ENCODE measurements around the gene SSR3. TPM values are rescaled to one million over a fixed set of nuclear protein-coding genes. Genes with fewer than 3 reads are reported as not detected.

The SSR3 gene
- total and polyA plus RNA-seq, 7 experiments from 2014 or later = 56.0 to 158 (median 85.2) TPM

DNA sequence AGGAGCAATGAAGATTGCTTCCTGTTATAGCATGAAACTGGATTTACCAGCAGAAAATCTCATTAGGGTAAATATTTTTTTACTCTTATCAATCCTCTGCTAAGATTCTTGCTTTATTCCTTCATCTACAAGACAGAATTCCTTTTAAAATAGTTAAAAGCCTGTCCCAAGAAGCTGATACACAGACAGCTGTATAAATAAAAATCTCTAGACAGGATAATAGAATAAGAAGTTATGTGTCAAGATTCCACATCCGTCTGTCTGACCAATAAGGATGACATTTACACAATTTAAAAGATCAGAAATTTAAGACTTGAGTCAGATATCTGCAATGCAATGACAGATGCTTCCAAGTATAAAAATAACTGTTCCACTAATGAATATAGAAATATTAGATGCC lies 57.6 kb downstream of the SSR3 start:
- no peak for DNase-seq
- no peak for ATAC-seq
- Histone ChIP-seq H3K9me3 (ENCODE audit: control insufficient read depth in 2 of 3, low read length in 3 of 3) (no peaks in the 10 kb centered on the region), H3K27me3 (ENCODE audit: control insufficient read depth in 2 of 2, insufficient read depth in 2 of 2, low read length in 2 of 2) (no peaks in the 10 kb centered on the region), H3K36me3 (ENCODE audit: control insufficient read depth in 2 of 3, insufficient read depth in 3 of 3, low read length in 3 of 3) (no peaks in the 10 kb centered on the region), H3K27ac (ENCODE audit: low read depth, low read length) (no peak overlapping the region), H3K4me3 (ENCODE audit: low read length) (no peak overlapping the region), H3K4me1 (ENCODE audit: control insufficient read depth in 2 of 2, insufficient read depth in 2 of 2, low read length in 2 of 2) (no peaks in the 10 kb centered on the region)
- peaks cover 0 to 53% (median 4%) of the 10 kb centered on the region in 5 donors for H3K27me3 Mint-ChIP-seq
- H3K4me3 Mint-ChIP-seq = no peak overlapping the region
- H3K27ac Mint-ChIP-seq = no peak overlapping the region
- H3K9me3 Mint-ChIP-seq = peaks cover 0 to 10% (median 4%) of the 10 kb centered on the region in 11 donors
- H3K36me3 Mint-ChIP-seq = peaks cover 0 to 6% (median 3%) of the 10 kb centered on the region in 5 donors
- ChIA-PET POLR2A (no interaction called here), CTCF (no interaction called here)
- peaks cover 0 to 2% (median 0%) of the 10 kb centered on the region in 7 donors for H3K4me1 Mint-ChIP-seq
- intact Hi-C loops (cut with micrococcal nuclease) = no loop called here

DNA sequence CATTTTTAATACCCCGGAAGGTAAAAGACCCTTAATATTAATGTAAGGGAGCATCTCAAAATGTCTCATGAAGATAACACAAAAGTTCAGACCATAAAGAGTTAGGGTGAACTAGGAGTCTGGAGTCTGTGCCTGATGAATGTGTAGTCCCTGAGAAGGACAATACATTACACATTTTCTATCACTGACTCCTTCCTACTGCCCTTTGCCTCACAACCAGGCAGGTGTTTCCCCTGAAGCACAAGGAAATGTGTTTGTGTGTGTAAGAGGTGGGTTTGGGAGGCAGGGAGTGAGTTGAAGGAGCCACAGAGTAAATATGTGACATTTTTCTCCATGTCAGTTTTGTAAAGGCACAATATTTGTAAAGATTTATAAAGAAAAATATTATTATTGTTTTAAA lies 59.1 kb downstream of the SSR3 start:
- H3K36me3 Mint-ChIP-seq = peaks cover 0 to 6% (median 3%) of the 10 kb centered on the region in 5 donors
- CTCF ChIA-PET = no interaction called here
- DNase-seq (no peak), ATAC-seq (no peak)
- peaks cover 0 to 51% (median 4%) of the 10 kb centered on the region in 5 donors for H3K27me3 Mint-ChIP-seq
- peaks cover 0 to 2% (median 0%) of the 10 kb centered on the region in 7 donors for H3K4me1 Mint-ChIP-seq
- H3K4me3 Mint-ChIP-seq = no peak overlapping the region
- Histone ChIP-seq H3K27me3 (ENCODE audit: control insufficient read depth in 2 of 2, insufficient read depth in 2 of 2, low read length in 2 of 2) (no peaks in the 10 kb centered on the region), H3K9me3 (ENCODE audit: control insufficient read depth in 2 of 3, low read length in 3 of 3) (no peaks in the 10 kb centered on the region), H3K4me3 (ENCODE audit: low read length) (no peak overlapping the region), H3K27ac (ENCODE audit: low read depth, low read length) (no peak overlapping the region), H3K4me1 (ENCODE audit: control insufficient read depth in 2 of 2, insufficient read depth in 2 of 2, low read length in 2 of 2) (no peaks in the 10 kb centered on the region), H3K36me3 (ENCODE audit: control insufficient read depth in 2 of 3, insufficient read depth in 3 of 3, low read length in 3 of 3) (no peaks in the 10 kb centered on the region)
- intact Hi-C loops (cut with micrococcal nuclease) = no loop called here
- H3K27ac Mint-ChIP-seq = no peak overlapping the region
- H3K9me3 Mint-ChIP-seq = peaks cover 0 to 10% (median 4%) of the 10 kb centered on the region in 11 donors
- POLR2A ChIA-PET = no interaction called here

DNA sequence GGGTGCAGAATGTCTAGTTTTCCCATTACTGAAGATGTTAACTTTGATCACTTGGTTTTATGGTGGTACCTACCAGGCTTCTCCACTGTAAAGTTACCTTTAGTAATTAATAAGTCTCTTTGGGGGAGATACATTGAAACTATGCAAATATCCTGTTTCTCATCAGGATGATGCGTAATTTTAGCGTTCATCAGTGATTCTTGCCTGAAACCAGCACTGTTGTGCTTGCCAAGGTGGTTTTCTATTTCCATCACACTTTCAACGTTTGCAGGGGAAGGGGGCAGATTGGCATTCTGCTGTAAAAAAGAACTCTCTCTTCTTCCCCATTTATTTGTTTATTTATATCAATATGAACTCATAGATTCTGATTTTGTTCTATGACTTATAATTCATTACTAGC lies 61.0 kb downstream of the SSR3 start:
- H3K36me3 ChIP-seq (ENCODE audit: control insufficient read depth in 2 of 3, insufficient read depth in 3 of 3, low read length in 3 of 3) = no peaks in the 10 kb centered on the region
- peaks cover 0 to 6% (median 3%) of the 10 kb centered on the region in 5 donors for H3K36me3 Mint-ChIP-seq
- DNase-seq (no peak), ATAC-seq (no peak)
- no peak overlapping the region for H3K4me3 Mint-ChIP-seq
- ChIA-PET CTCF (interaction anchor here (0.6 to 1.1 kb wide), 2 partner anchors 15 to 52 kb away, joined by 3 read pairs; no protein-coding TSS in a partner anchor), POLR2A (no interaction called here)
- no peaks in the 10 kb centered on the region for H3K27me3 ChIP-seq (ENCODE audit: control insufficient read depth in 2 of 2, insufficient read depth in 2 of 2, low read length in 2 of 2)
- H3K27ac ChIP-seq (ENCODE audit: low read depth, low read length) = no peak overlapping the region
- H3K27ac Mint-ChIP-seq = no peak overlapping the region
- H3K4me3 ChIP-seq (ENCODE audit: low read length) = no peak overlapping the region
- H3K4me1 Mint-ChIP-seq = peaks cover 0 to 2% (median 0%) of the 10 kb centered on the region in 7 donors
- H3K27me3 Mint-ChIP-seq = peaks cover 0 to 43% (median 4%) of the 10 kb centered on the region in 5 donors
- no peaks in the 10 kb centered on the region for H3K4me1 ChIP-seq (ENCODE audit: control insufficient read depth in 2 of 2, insufficient read depth in 2 of 2, low read length in 2 of 2)
- peaks cover 0 to 10% (median 4%) of the 10 kb centered on the region in 11 donors for H3K9me3 Mint-ChIP-seq
- intact Hi-C loops (cut with micrococcal nuclease) = no loop called here
- no peaks in the 10 kb centered on the region for H3K9me3 ChIP-seq (ENCODE audit: control insufficient read depth in 2 of 3, low read length in 3 of 3)

DNA sequence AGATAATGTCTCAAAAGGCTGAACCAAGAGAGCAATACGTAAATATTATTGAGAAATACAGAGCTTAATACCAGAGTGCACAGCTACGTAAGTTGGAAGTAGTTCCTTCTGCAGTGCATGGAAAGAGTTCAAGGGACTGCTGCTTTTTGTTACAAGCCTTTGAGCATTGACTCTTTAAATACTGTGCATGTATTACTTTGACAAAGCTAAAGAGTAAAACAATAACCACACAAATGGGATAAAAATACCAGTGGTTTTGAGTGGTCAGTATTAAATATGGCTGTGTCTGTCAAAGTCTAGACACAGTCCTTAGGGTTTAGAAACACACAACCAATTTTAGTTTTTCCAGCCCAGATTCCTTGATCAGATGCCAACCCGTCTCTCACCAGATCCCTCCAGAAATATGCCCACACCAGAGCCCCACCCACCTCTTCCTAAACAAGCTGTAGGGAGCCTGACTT lies 62.1 kb downstream of the SSR3 start:
- intact Hi-C loops (cut with micrococcal nuclease) = no loop called here
- ChIA-PET POLR2A (interaction anchor here (0.6 to 1.8 kb wide), 4 partner anchors 10 to 190 kb away, joined by 4 to 9 read pairs (median 6); no protein-coding TSS in a partner anchor), CTCF (interaction anchor here (1.1 kb wide), 1 partner anchor 16 kb away, joined by 3 read pairs; no protein-coding TSS in a partner anchor)
- ATAC-seq (no peak), DNase-seq (no peak)
- peaks cover 0 to 5% (median 0%) of the 10 kb centered on the region in 11 donors for H3K9me3 Mint-ChIP-seq
- H3K27me3 Mint-ChIP-seq = peaks cover 0 to 36% (median 4%) of the 10 kb centered on the region in 5 donors
- peaks cover 0 to 2% (median 0%) of the 10 kb centered on the region in 7 donors for H3K4me1 Mint-ChIP-seq
- no peak overlapping the region for H3K4me3 Mint-ChIP-seq
- H3K27ac ChIP-seq (ENCODE audit: low read depth, low read length) = no peak overlapping the region
- H3K27ac Mint-ChIP-seq = no peak overlapping the region
- no peaks in the 10 kb centered on the region for H3K36me3 ChIP-seq (ENCODE audit: control insufficient read depth in 2 of 3, insufficient read depth in 3 of 3, low read length in 3 of 3)
- H3K9me3 ChIP-seq (ENCODE audit: control insufficient read depth in 2 of 3, low read length in 3 of 3) = no peaks in the 10 kb centered on the region
- peaks cover 0 to 5% (median 3%) of the 10 kb centered on the region in 5 donors for H3K36me3 Mint-ChIP-seq
- H3K4me3 ChIP-seq (ENCODE audit: low read length) = no peak overlapping the region
- H3K4me1 ChIP-seq (ENCODE audit: control insufficient read depth in 2 of 2, insufficient read depth in 2 of 2, low read length in 2 of 2) = no peaks in the 10 kb centered on the region
- H3K27me3 ChIP-seq (ENCODE audit: control insufficient read depth in 2 of 2, insufficient read depth in 2 of 2, low read length in 2 of 2) = no peaks in the 10 kb centered on the region

DNA sequence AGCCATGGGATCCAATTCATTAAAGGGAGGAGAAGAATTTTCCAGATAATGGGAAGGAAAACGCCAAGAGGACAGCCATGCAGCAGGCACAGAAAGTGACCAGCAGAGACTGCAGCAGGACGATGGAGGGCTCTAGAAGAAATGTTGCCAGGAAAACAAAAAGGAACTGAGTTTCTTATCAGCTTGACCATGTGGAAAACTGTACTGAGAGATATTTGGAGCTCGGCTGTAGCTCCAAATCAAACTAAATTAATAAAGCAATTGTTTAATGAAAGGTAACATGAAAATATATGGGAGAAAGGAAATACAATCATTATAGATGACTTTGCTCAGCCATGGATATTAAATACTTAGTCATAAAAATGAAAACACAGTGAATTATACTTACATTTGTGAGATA lies 63.7 kb downstream of the SSR3 start:
- Mint-ChIP-seq H3K9me3 (peaks cover 0 to 2% (median 0%) of the 10 kb centered on the region in 11 donors), H3K27me3 (peaks cover 0 to 30% (median 4%) of the 10 kb centered on the region in 5 donors), H3K27ac (no peak overlapping the region), H3K36me3 (peaks cover 0 to 3% (median 0%) of the 10 kb centered on the region in 5 donors), H3K4me1 (peaks cover 0 to 2% (median 0%) of the 10 kb centered on the region in 7 donors), H3K4me3 (no peak overlapping the region)
- intact Hi-C loops (cut with micrococcal nuclease) = loop anchor here in 1 of 2 donors (2.0 kb wide), 1 partner anchor 16 kb away; no protein-coding TSS in a partner anchor
- Histone ChIP-seq H3K4me1 (ENCODE audit: control insufficient read depth in 2 of 2, insufficient read depth in 2 of 2, low read length in 2 of 2) (no peaks in the 10 kb centered on the region), H3K27me3 (ENCODE audit: control insufficient read depth in 2 of 2, insufficient read depth in 2 of 2, low read length in 2 of 2) (no peaks in the 10 kb centered on the region), H3K27ac (ENCODE audit: low read depth, low read length) (no peak overlapping the region), H3K4me3 (ENCODE audit: low read length) (no peak overlapping the region), H3K9me3 (ENCODE audit: control insufficient read depth in 2 of 3, low read length in 3 of 3) (no peaks in the 10 kb centered on the region), H3K36me3 (ENCODE audit: control insufficient read depth in 2 of 3, insufficient read depth in 3 of 3, low read length in 3 of 3) (no peaks in the 10 kb centered on the region)
- ChIA-PET CTCF (interaction anchor here (0.8 kb wide), 1 partner anchor 598 kb away, joined by 3 read pairs; no protein-coding TSS in a partner anchor), POLR2A (interaction anchor here (0.7 to 1.8 kb wide), 2 partner anchors 10 to 81 kb away, joined by 3 to 6 read pairs; no protein-coding TSS in a partner anchor)
- no peak for DNase-seq
- no peak for ATAC-seq

Other genes with a start within 250 kb of the SSR3 start
- gene TIPARP, start 119.5 kb upstream of the SSR3 start, total RNA-seq = 10 to 100 TPM; 59.2 to 66.6 (median 64.3) TPM
- gene TIPARP, start 119.5 kb upstream of the SSR3 start, polyA plus RNA-seq = 1 to 10 TPM; 4.2 to 8.4 TPM